Cardiac fibroblast (primary cell): ENCODE data around the gene CPPED1.
"Not testable (repeated sequence)": the region's sequence is repeated elsewhere in the genome, so short reads cannot be mapped to it uniquely, and the experiment has no call there.

Experiments used
- DNase-seq, 2 donors: peaks; one replicate each; pipeline versions ENCODE4 v3.0.0 to v3.0.0-alpha.2; 2010; ENCODE audit warnings: low read depth in 2 of 2
- H3K4me3 ChIP-seq, 2 donors: replicated peaks in 1 of 2; 1 replicate in 1 of 2; 2 replicates in 1 of 2; pipeline ENCODE4 v1.5.1; 2011; ENCODE audit warnings: low read depth in 2 of 2, low read length in 2 of 2, mild to moderate bottlenecking in 2 of 2, moderate library complexity in 1 of 2
- TF ChIP-seq, protein P1 (sequence below): IDR thresholded peaks from one replicate; pipeline ENCODE4 v1.5.1; 2011; ENCODE audit warnings: low read depth, mild to moderate bottlenecking, low read length, inconsistent platforms

The CPPED1 gene

DNA sequence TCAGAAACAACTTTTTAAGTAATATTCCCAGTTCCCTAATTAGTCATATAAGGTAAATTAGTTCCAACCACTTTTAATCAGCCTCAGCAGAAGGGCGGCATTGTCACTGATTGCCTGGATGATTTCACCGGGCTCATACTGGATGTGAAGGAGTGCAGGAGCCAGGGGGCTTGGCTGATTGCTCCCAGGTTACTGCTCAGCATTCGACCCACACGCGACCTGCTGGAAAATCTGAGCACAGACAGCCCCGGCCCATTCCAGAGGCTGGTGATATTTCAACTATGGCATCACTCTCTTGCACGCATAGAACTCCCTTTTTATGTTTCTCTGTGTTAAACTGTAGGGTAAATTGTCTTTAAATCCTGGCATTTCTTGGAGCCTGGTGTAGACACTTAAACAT, 34.2 kb downstream of the CPPED1 start:
- TF ChIP-seq, protein P1, sequence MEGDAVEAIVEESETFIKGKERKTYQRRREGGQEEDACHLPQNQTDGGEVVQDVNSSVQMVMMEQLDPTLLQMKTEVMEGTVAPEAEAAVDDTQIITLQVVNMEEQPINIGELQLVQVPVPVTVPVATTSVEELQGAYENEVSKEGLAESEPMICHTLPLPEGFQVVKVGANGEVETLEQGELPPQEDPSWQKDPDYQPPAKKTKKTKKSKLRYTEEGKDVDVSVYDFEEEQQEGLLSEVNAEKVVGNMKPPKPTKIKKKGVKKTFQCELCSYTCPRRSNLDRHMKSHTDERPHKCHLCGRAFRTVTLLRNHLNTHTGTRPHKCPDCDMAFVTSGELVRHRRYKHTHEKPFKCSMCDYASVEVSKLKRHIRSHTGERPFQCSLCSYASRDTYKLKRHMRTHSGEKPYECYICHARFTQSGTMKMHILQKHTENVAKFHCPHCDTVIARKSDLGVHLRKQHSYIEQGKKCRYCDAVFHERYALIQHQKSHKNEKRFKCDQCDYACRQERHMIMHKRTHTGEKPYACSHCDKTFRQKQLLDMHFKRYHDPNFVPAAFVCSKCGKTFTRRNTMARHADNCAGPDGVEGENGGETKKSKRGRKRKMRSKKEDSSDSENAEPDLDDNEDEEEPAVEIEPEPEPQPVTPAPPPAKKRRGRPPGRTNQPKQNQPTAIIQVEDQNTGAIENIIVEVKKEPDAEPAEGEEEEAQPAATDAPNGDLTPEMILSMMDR: no peak
- H3K4me3 ChIP-seq: no peak overlapping the region
- DNase-seq: no peak

DNA sequence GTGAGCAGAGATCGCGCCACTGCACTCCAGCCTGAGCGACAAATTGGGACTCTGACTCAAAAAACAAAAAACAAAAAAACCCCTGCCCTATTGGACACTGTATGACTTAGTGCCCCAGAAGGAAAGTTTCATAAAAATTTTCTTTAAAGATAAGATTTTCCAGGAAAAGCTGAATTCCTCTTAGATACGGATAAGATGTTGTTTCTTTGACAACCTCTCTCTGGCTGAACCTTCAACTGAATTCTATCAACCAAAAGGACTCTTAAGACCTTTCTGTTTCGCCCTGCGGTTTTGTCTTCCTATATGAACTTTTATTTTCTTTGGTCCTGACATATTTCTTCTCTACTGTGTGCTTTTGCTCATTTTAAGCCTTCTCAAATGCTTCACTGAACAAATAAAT, 35.8 kb downstream of the CPPED1 start:
- H3K4me3 ChIP-seq: no peak overlapping the region
- TF ChIP-seq, protein P1: no peak
- DNase-seq: peak in 1 of 2 donors; percentile 36

DNA sequence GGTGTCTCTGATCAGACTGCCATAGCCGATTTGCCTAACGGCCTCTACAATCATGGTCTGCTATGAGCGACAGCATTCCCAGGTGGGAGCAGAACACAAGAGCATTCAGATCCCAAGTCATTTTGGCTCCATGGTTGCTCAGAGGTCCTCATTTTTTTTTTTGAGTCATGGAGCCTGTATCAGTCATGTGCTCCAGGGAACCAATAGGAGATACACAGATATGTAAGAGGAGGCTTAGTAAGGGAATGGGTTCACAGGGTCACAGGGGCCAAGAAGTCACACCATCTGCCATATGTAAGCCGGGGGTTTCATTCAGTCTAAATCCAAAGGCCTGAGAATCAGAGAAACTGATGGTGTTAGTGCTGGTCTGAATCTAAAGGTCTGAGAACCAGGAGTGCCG, 36.8 kb downstream of the CPPED1 start:
- TF ChIP-seq, protein P1: no peak
- no peak overlapping the region for H3K4me3 ChIP-seq
- no peak for DNase-seq

DNA sequence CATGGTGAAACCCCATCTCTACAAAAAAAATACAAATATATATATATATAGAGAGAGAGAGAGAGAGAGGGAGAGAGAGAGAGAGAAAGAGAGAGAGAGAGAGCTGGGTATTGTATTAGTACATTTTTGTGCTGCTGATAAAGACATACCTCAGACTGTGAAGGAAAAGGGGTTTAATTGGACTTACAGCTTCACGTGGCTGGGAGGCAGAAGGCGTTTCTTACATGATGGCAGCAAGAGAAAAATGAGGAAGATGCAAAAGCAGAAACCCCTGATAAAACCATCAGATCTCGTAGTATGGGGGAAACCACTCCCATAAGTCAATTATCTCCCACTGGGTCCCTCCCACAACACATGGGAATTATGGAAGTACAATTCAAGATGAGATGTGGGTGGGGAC, 37.5 kb downstream of the CPPED1 start:
- DNase-seq, H3K4me3 ChIP-seq: not testable (repeated sequence)

DNA sequence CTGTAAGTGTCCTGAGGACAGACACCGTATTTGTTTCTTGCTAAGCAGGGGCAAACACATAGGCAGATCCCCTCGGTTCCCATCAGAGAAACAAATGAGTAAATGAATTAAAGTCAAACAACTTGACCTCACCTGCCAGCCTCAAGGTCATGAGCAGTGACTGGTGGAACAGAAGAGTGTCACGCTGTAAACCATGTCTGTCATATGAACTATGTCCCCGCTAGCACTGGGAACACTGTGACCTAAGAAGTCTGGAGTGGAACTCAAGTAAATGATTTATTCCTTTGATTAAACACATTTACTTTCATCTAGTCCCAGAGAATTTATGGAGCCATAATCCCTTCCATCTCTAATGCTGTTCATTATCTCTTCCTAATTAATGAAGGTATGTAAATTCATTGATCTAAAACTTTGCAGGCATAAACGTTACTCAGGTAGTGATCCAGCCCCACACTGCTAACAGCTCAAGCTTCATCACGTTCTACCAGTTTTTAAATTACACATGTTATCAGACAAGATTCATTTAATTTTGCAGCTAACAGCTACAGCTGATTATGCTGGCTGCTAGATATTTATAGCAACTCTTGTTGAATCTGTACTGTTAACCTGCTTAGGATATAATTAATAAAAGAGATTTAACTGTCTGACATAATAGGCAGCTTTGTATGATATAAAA, 38.7 kb downstream of the CPPED1 start:
- DNase-seq: no peak
- H3K4me3 ChIP-seq: no peak overlapping the region
- TF ChIP-seq, protein P1: no peak

DNA sequence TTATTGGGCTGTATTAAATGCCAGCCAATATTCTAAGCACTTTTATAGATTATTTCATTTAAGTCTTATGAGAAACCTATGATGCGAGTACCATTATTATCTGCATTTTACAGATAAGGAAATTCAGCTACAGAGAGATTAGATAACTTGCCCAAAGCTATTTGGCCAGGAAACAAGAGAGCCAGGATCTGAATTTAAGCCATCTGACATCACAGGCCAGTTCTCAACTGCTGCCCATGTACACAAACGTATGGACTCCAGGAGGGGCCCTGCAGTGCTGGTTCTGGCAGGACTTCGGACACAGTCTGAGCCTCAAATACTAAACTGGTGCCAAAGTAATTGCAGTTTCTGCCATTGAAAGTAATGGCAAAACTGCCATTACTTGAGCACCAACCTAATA, 40.2 kb downstream of the CPPED1 start:
- no peak overlapping the region for H3K4me3 ChIP-seq
- TF ChIP-seq, protein P1: no peak
- peak in 1 of 2 donors; percentile 72 for DNase-seq

DNA sequence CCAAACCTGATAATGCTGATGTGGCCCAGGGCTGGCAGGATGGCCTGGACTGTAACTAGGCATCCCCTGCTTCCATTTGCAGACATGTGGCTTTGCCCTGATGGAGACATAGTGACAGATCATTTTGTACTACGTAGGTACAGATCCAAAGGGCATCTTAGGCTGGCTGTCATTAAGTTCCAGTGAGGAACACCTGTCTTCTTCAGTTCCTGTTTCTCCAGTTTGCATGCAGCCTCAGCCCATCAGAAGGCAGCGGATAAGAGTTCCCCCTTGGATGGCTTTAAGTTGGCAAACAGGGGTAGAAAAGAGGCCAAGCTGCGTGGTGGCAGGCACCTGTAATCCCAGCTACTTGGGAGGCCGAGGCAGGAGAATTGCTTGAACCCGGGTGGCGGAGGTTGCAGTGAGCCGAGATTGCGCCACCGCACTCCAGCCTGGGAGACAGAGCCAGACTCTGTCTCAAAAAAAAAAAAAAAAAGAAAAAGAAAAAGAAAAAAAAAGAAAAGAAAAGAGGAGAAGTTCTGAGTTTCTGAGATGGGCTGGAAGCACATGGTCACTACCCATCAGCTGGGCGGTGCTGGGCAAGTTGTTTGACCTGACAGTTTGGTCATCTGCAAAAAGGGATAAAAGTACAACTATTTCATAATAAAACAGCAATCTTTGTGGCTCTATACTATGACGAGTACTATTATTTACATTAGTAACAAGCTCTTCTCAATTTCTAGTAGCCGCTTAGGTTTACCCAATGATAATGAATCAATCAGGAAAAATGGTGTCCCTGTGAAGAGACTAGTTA, 42.7 kb downstream of the CPPED1 start:
- no peak overlapping the region for H3K4me3 ChIP-seq
- TF ChIP-seq, protein P1: no peak
- DNase-seq: no peak
